Activated T-cell treated with anti-CD3 and anti-CD28 coated beads, Interleukin-2, amount 50 U/mL, for 72 hours (primary cell): ENCODE measurements around the gene CHPF. TPM values are rescaled to one million over a fixed set of nuclear protein-coding genes. Genes with fewer than 3 reads are reported as not detected.

Experiments used
- ATAC-seq, 2 donors: fragments of 150-1000 bp; cut with Tn5 transposase; replicated peaks in 1 of 2; 2 replicates each; pipeline ENCODE4 v1.10.0; 2021; ENCODE audit warnings: moderate library complexity in 2 of 2, mild to moderate bottlenecking in 1 of 2
- DNase-seq, 2 donors: peaks; one replicate each; pipeline ENCODE4 v3.0.0; 2021 to 2022; ENCODE audit warnings: mixed read lengths in 1 of 2
- H3K27ac Mint-ChIP-seq: one replicate; pipeline ENCODE4 v1.8.0; 2022; ENCODE audit warnings: mild to moderate bottlenecking, moderate library complexity, mixed read lengths
- H3K27me3 Mint-ChIP-seq: one replicate; pipeline ENCODE4 v1.8.0; 2022; ENCODE audit warnings: low read depth, mixed read lengths
- H3K36me3 Mint-ChIP-seq, 2 donors: one replicate each; pipeline ENCODE4 v1.8.0; 2022; ENCODE audit warnings: mixed read lengths in 2 of 2, mild to moderate bottlenecking in 1 of 2; ENCODE audit not compliant: insufficient read depth in 2 of 2
- H3K4me1 Mint-ChIP-seq: one replicate; pipeline ENCODE4 v1.8.0; 2022; ENCODE audit warnings: low read depth, mixed read lengths
- H3K4me3 Mint-ChIP-seq, 2 donors: one replicate each; pipeline ENCODE4 v1.8.0; 2022; ENCODE audit warnings: mild to moderate bottlenecking in 2 of 2, mixed read lengths in 2 of 2, moderate library complexity in 2 of 2
- H3K9me3 Mint-ChIP-seq, 2 donors: one replicate each; pipeline ENCODE4 v1.8.0; 2022; ENCODE audit warnings: mixed read lengths in 2 of 2
- total RNA-seq, 2 donors: library from RNA; stranded (reverse); gene quantifications; one replicate each; pipeline ENCODE4 v1.2.3, GENCODE V29; 2022

Gene CHPF
- total RNA-seq, 2 donors from 2014 or later = 24.7 to 25.5 TPM

GRCh38 chr2:219561179-219562048 is 17.8 kb upstream of the CHPF start:
- peaks cover 4% of the 10 kb centered on the region for H3K27me3 Mint-ChIP-seq
- DNase-seq (no peak), ATAC-seq (no peak)
- H3K27ac Mint-ChIP-seq = no peak overlapping the region
- H3K9me3 Mint-ChIP-seq = no peaks in the 10 kb centered on the region
- H3K36me3 Mint-ChIP-seq = no peaks in the 10 kb centered on the region
- no peaks in the 10 kb centered on the region for H3K4me1 Mint-ChIP-seq
- no peak overlapping the region for H3K4me3 Mint-ChIP-seq

GRCh38 chr2:219560893-219561178 is 17.2 kb upstream of the CHPF start:
- peaks cover 4% of the 10 kb centered on the region for H3K27me3 Mint-ChIP-seq
- no peak for ATAC-seq

GRCh38 chr2:219560037-219560892 is 16.7 kb upstream of the CHPF start:
- Mint-ChIP-seq H3K27me3 (peaks cover 4% of the 10 kb centered on the region), H3K9me3 (no peaks in the 10 kb centered on the region), H3K4me1 (no peaks in the 10 kb centered on the region), H3K27ac (no peak overlapping the region), H3K4me3 (no peak overlapping the region), H3K36me3 (no peaks in the 10 kb centered on the region)
- peak in 1 of 2 donors; percentile 40 for ATAC-seq
- no peak for DNase-seq

More at GRCh38 chr2:219560893-219561178, 17.2 kb upstream of the CHPF start:
- no peak overlapping the region for H3K4me3 Mint-ChIP-seq
- no peak for DNase-seq
- H3K4me1 Mint-ChIP-seq = no peaks in the 10 kb centered on the region
- H3K9me3 Mint-ChIP-seq = no peaks in the 10 kb centered on the region
- no peak overlapping the region for H3K27ac Mint-ChIP-seq
- no peaks in the 10 kb centered on the region for H3K36me3 Mint-ChIP-seq

- no peaks in the 10 kb centered on the region for H3K36me3 Mint-ChIP-seq
- ATAC-seq (no peak), DNase-seq (no peak)
- H3K4me3 Mint-ChIP-seq = no peak overlapping the region
- H3K27ac Mint-ChIP-seq = no peak overlapping the region
- no peaks in the 10 kb centered on the region for H3K4me1 Mint-ChIP-seq
- H3K9me3 Mint-ChIP-seq = no peaks in the 10 kb centered on the region
- H3K27me3 Mint-ChIP-seq = peaks cover 2% of the 10 kb centered on the region
Measured at GRCh38 chr2:219559156-219559915, 15.7 kb upstream of the CHPF start.

DNA sequence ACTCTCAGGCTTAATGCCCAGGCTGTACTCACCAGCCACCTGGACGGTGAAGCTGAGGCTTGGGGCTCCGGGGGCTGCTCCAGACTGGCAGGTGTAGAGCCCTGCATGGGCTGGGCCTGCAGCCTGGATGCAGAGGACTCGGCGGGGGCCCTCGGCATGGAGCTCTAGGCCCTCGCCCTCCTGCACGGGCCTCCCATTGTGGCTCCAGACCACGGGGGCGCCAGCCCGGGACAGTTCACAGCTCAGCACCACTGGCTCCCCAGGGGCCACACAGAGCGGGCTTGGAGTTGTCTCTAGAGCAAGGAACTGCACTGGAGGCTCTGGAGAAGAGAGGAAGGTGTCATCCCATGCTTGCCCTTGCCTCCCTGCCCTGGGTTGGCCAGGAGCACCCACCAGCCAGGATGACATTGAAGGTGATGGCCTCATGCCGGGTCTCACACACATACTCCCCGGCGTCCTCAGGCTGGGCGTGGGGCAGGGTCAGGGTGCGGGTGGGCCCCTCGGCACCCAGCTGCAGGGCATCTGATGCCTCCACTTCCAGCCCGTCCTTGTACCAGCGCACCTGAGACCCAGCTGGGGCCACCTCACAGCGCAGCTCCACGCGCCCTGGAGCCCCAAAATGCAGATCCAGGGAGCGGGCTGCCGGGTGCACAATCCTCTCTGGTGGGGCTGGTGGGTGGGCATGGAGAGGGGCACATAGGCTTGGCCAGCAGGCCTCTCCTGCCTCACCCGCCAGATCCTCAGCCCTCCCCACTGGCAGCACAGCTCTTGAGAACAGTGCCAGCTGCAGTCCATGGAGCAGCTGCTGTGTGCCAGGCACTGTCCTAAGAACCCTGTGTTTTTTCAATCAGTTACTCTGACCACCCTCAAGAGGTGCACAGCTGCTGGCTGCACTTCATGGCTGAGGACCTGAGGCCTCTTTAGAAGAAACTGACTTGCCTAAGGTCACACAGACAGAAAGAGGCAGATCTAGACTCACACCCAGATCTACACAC is 14.5 kb upstream of the CHPF start:
- ATAC-seq = no peak
- no peak for DNase-seq
- peaks cover 9% of the 10 kb centered on the region for H3K27me3 Mint-ChIP-seq
- H3K36me3 Mint-ChIP-seq = no peaks in the 10 kb centered on the region
- no peak overlapping the region for H3K4me3 Mint-ChIP-seq
- H3K9me3 Mint-ChIP-seq = no peaks in the 10 kb centered on the region
- H3K27ac Mint-ChIP-seq = no peak overlapping the region
- H3K4me1 Mint-ChIP-seq = no peaks in the 10 kb centered on the region

DNA sequence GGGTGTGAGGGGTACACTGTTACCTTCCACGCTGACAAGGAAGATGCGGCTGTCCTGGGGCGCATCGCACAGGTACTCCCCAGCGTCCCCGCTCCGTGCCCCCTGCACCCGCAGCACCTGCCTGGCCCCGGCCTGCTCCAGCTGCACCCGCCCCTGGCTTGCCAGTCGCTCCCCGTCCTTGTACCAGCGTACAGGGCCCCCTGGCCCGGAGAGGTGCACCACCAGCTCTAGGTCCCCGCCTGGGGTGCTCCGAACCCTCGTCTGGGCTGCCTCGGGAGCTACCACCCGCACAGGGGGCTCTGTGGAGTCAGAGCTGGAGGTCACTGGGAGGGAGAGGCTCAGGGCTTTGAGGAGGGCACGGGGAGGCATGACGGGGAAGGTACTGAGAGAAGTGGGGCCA is 13.7 kb upstream of the CHPF start:
- Mint-ChIP-seq H3K4me3 (no peak overlapping the region), H3K36me3 (no peaks in the 10 kb centered on the region), H3K27ac (no peak overlapping the region), H3K9me3 (no peaks in the 10 kb centered on the region), H3K4me1 (no peaks in the 10 kb centered on the region), H3K27me3 (peaks cover 10% of the 10 kb centered on the region)
- DNase-seq (no peak), ATAC-seq (no peak)

DNA sequence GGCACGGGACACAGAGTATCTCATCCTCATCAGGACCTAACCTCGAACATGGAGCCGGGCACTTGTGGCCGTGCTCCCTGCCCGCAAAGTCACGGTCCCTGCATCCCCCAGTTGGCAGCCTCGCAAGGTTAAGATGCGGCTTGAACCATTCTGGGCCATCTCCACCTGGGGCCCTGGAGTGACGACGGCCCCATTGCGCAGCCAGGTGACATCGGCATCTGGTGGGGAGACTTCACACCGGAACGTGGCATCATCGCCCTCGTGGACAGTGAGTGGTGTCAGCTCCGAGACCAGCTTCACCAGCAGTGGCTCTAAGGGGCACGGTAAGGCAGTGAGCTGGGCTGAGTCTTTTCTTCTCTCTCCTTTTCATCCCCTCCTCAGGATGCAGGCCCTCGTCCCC is 12.8 kb upstream of the CHPF start:
- Mint-ChIP-seq H3K4me1 (peaks cover 5% of the 10 kb centered on the region), H3K27ac (no peak overlapping the region), H3K4me3 (no peak overlapping the region), H3K9me3 (no peaks in the 10 kb centered on the region), H3K36me3 (no peaks in the 10 kb centered on the region), H3K27me3 (peaks cover 17% of the 10 kb centered on the region)
- DNase-seq = no peak
- ATAC-seq = no peak

DNA sequence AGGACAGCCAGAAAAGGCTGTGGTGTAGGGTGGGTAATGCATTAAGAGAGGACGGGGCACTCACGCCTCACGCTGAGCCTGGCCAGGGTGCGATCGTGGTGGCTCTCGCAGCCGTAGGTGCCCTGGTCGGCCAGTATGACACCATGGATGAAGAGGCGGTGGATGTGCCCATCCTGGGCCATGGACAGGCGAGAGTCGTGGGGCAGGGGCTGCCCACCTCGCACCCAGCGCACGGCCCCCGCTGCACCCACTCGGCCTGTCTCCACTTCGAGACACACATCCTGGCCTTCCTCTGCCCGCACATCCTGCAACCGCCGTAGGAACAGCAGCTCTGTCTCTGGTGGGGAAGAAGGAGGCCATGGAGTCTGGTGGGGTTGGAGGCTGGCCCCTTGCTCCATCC is 12.3 kb upstream of the CHPF start:
- DNase-seq = no peak
- Mint-ChIP-seq H3K27ac (no peak overlapping the region), H3K4me1 (peaks cover 6% of the 10 kb centered on the region), H3K9me3 (no peaks in the 10 kb centered on the region), H3K4me3 (no peak overlapping the region), H3K27me3 (peaks cover 22% of the 10 kb centered on the region), H3K36me3 (no peaks in the 10 kb centered on the region)
- no peak for ATAC-seq

- Mint-ChIP-seq H3K4me3 (no peak overlapping the region), H3K4me1 (peaks cover 10% of the 10 kb centered on the region), H3K27me3 (peaks cover 26% of the 10 kb centered on the region), H3K36me3 (no peaks in the 10 kb centered on the region), H3K27ac (no peak overlapping the region), H3K9me3 (no peaks in the 10 kb centered on the region)
- no peak for DNase-seq
- ATAC-seq = no peak
Measured at GRCh38 chr2:219554350-219554749, 10.7 kb upstream of the CHPF start.

GRCh38 chr2:219553463-219553963 is 9.9 kb upstream of the CHPF start:
- no peaks in the 10 kb centered on the region for H3K9me3 Mint-ChIP-seq
- peaks cover 26% of the 10 kb centered on the region for H3K27me3 Mint-ChIP-seq
- H3K4me1 Mint-ChIP-seq = peaks cover 10% of the 10 kb centered on the region
- DNase-seq = no peak
- no peak overlapping the region for H3K27ac Mint-ChIP-seq
- no peaks in the 10 kb centered on the region for H3K36me3 Mint-ChIP-seq
- H3K4me3 Mint-ChIP-seq = peak overlapping the region; percentile 31 to 39
- ATAC-seq = no peak

- H3K27me3 Mint-ChIP-seq = peaks cover 26% of the 10 kb centered on the region
- no peaks in the 10 kb centered on the region for H3K9me3 Mint-ChIP-seq
- no peak overlapping the region for H3K27ac Mint-ChIP-seq
- H3K4me1 Mint-ChIP-seq = peaks cover 10% of the 10 kb centered on the region
- no peak for DNase-seq
- ATAC-seq = no peak
- no peaks in the 10 kb centered on the region for H3K36me3 Mint-ChIP-seq
- H3K4me3 Mint-ChIP-seq = peak overlapping the region in 1 of 2 donors; percentile 31
Measured at GRCh38 chr2:219553168-219553417, 9.5 kb upstream of the CHPF start.
